Measurements from ENCODE around the gene TRIM71. TPM values are rescaled to one million over a fixed set of nuclear protein-coding genes. Genes with fewer than 3 reads are reported as not detected.
"Not testable (repeated sequence)": the region's sequence is repeated elsewhere in the genome, so short reads cannot be mapped to it uniquely, and the experiment has no call there.

TRIM71 gene
- total RNA-seq, 2 donors from 2014 or later = not detected

DNA sequence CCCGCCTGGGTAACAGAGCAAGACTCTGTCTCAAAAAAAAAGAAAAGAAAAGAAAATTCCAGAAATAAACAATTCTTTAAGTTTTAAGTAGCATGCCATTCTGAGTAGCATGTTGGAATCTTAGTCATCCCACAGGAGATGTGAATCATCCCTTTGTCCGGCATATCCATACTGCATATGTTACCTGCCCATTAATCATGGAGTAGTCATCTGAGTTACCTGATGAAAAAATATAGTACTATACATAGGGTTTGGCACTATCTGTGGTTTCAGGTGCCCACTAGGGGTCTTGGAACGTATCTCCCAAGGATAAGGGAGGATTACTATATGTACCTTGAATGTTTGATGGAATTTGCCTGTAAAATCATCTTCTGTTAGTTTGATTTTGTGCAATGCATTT is 127.3 kb downstream of the TRIM71 start:
- Histone ChIP-seq H3K4me3 (no peak overlapping the region), H3K36me3 (no peaks in the 10 kb centered on the region), H3K4me1 (no peaks in the 10 kb centered on the region), H3K9me3 (no peaks in the 10 kb centered on the region), H3K27me3 (no peaks in the 10 kb centered on the region), H3K27ac (no peak overlapping the region)
- TF ChIP-seq, protein P1, sequence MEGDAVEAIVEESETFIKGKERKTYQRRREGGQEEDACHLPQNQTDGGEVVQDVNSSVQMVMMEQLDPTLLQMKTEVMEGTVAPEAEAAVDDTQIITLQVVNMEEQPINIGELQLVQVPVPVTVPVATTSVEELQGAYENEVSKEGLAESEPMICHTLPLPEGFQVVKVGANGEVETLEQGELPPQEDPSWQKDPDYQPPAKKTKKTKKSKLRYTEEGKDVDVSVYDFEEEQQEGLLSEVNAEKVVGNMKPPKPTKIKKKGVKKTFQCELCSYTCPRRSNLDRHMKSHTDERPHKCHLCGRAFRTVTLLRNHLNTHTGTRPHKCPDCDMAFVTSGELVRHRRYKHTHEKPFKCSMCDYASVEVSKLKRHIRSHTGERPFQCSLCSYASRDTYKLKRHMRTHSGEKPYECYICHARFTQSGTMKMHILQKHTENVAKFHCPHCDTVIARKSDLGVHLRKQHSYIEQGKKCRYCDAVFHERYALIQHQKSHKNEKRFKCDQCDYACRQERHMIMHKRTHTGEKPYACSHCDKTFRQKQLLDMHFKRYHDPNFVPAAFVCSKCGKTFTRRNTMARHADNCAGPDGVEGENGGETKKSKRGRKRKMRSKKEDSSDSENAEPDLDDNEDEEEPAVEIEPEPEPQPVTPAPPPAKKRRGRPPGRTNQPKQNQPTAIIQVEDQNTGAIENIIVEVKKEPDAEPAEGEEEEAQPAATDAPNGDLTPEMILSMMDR (IDR thresholded peaks at IDR 0.05) = no peak
- DNase-seq (ENCODE audit: low spot score) = no peak

DNA sequence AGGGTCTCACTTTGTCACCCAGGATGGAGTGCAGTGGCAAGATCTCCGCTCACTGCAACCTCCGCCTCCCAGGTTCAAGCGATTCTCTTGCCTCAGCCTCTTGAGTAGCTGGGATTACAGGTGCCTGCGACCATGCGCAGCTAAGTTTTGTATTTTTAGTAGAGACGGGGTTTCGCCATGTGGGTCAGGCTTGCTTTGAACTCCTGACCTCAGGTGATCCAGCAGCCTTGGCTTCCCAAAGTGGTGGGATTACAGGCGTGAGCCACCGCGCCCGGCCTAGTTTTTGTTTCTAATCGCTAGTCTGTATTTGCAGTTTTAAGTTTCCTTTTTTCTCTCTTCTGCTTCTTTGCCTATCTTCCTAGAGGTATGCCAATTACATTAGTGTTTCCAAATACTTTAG is 127.8 kb downstream of the TRIM71 start:
- not testable (repeated sequence) for DNase-seq (ENCODE audit: low spot score); H3K36me3 ChIP-seq; H3K9me3 ChIP-seq; H3K4me1 ChIP-seq; H3K27ac ChIP-seq; H3K4me3 ChIP-seq; H3K27me3 ChIP-seq

- no peaks in the 10 kb centered on the region for H3K27me3 ChIP-seq
- no peak overlapping the region for H3K27ac ChIP-seq
- no peaks in the 10 kb centered on the region for H3K4me1 ChIP-seq
- no peaks in the 10 kb centered on the region for H3K36me3 ChIP-seq
- H3K9me3 ChIP-seq = no peaks in the 10 kb centered on the region
- no peak overlapping the region for H3K4me3 ChIP-seq
- no peak for DNase-seq (ENCODE audit: low spot score)
- TF ChIP-seq, protein P1 (IDR thresholded peaks at IDR 0.05) = no peak
Measured at GRCh38 chr3:32946973-32947788, 129.4 kb downstream of the TRIM71 start.

Other genes with a start within 250 kb of the TRIM71 start
- gene DYNC1LI1, start 247.1 kb upstream of the TRIM71 start, total RNA-seq = 10 to 100 TPM; 36.6 to 39.7 TPM
- gene CNOT10, start 132.8 kb upstream of the TRIM71 start, total RNA-seq = 10 to 100 TPM; 11.2 to 13.8 TPM
- gene CCR4, start 133.6 kb downstream of the TRIM71 start, total RNA-seq = under 1 TPM; 0.33 to 0.35 TPM

Measured in right atrium auricular region (tissue), 2 donors.